Trophoblast cell (in vitro differentiated cells and primary cell): ENCODE results near the gene CCDC154. TPM values are rescaled to one million over a fixed set of nuclear protein-coding genes. Genes with fewer than 3 reads are reported as not detected.

Experiments
- DNase-seq, 2 donors: peaks; one replicate each; pipeline ENCODE4 v3.0.0-alpha.2; 2016
- H2AFZ ChIP-seq: 2 replicates; pipeline ENCODE4 v1.6.1; 2013; ENCODE audit warnings: low read length, moderate library complexity, mild to moderate bottlenecking; ENCODE audit not compliant: insufficient read depth, poor library complexity
- H2AK5ac ChIP-seq: 2 replicates; pipeline ENCODE4 v1.6.1; 2013; ENCODE audit warnings: mild to moderate bottlenecking, low read length
- H2BK120ac ChIP-seq: 2 replicates; pipeline ENCODE4 v1.6.1; 2013; ENCODE audit warnings: low read length, mild to moderate bottlenecking, moderate library complexity; ENCODE audit not compliant: insufficient read depth, poor library complexity
- H2BK12ac ChIP-seq: 2 replicates; pipeline ENCODE4 v1.6.1; 2013; ENCODE audit warnings: mild to moderate bottlenecking, low read length, moderate library complexity
- H2BK5ac ChIP-seq: 2 replicates; pipeline ENCODE4 v1.6.1; 2013; ENCODE audit warnings: low read length, low read depth, moderate library complexity, mild to moderate bottlenecking; ENCODE audit not compliant: poor library complexity
- H3K14ac ChIP-seq: 2 replicates; pipeline ENCODE4 v1.6.1; 2013; ENCODE audit warnings: mild to moderate bottlenecking, low read length
- H3K18ac ChIP-seq: 2 replicates; pipeline ENCODE4 v1.6.1; 2013; ENCODE audit warnings: mild to moderate bottlenecking, low read length
- H3K23ac ChIP-seq: 2 replicates; pipeline ENCODE4 v1.6.1; 2013; ENCODE audit warnings: low read length
- H3K27ac ChIP-seq: 2 replicates; pipeline ENCODE4 v1.5.1; 2013; ENCODE audit warnings: low read depth, mild to moderate bottlenecking, inconsistent platforms, low read length, moderate library complexity
- H3K27me3 ChIP-seq: 2 replicates; pipeline ENCODE4 v1.6.1; 2013; ENCODE audit warnings: inconsistent platforms, mild to moderate bottlenecking, low read length, moderate library complexity; ENCODE audit not compliant: insufficient read depth
- H3K36me3 ChIP-seq, 2 experiments: 1 replicate in 1 of 2; 2 replicates in 1 of 2; pipeline ENCODE4 v1.6.1; 2013; ENCODE audit warnings: low read length in 2 of 2, mild to moderate bottlenecking in 2 of 2, moderate library complexity in 1 of 2; ENCODE audit not compliant: insufficient read depth in 2 of 2, control insufficient read depth in 1 of 2
- H3K4ac ChIP-seq: 2 replicates; pipeline ENCODE4 v1.6.1; 2013; ENCODE audit warnings: low read depth, mild to moderate bottlenecking, low read length, moderate library complexity
- H3K4me1 ChIP-seq, 2 experiments: 1 replicate in 1 of 2; 2 replicates in 1 of 2; pipeline ENCODE4 v1.6.1; 2013; ENCODE audit warnings: low read length in 2 of 2, mild to moderate bottlenecking in 2 of 2, moderate library complexity in 1 of 2; ENCODE audit not compliant: insufficient read depth in 2 of 2, control insufficient read depth in 1 of 2
- H3K4me2 ChIP-seq: 2 replicates; pipeline ENCODE4 v1.6.1; 2013; ENCODE audit warnings: inconsistent platforms, mild to moderate bottlenecking, low read length, moderate library complexity
- H3K4me3 ChIP-seq: 2 replicates; pipeline ENCODE4 v1.5.1; 2013; ENCODE audit warnings: mild to moderate bottlenecking, low read depth, low read length, inconsistent platforms
- H3K79me1 ChIP-seq: one replicate; pipeline ENCODE4 v1.6.1; 2013; ENCODE audit warnings: low read length
- H3K79me2 ChIP-seq: 2 replicates; pipeline ENCODE4 v1.6.1; 2013; ENCODE audit warnings: low read length, mild to moderate bottlenecking; ENCODE audit not compliant: control insufficient read depth, insufficient read depth, poor library complexity
- H3K9ac ChIP-seq: 2 replicates; pipeline ENCODE4 v1.6.1; 2013; ENCODE audit warnings: mild to moderate bottlenecking, low read length
- H3K9me3 ChIP-seq: 2 replicates; pipeline ENCODE4 v1.6.1; 2013; ENCODE audit warnings: low read depth, mild to moderate bottlenecking, control low read depth, inconsistent platforms, low read length; ENCODE audit not compliant: insufficient read depth
- H4K12ac ChIP-seq: 2 replicates; pipeline ENCODE4 v1.6.1; 2013; ENCODE audit warnings: low read depth, mild to moderate bottlenecking, low read length, moderate library complexity
- H4K8ac ChIP-seq: 2 replicates; pipeline ENCODE4 v1.6.1; 2013; ENCODE audit warnings: low read depth, mild to moderate bottlenecking, low read length, moderate library complexity
- H4K91ac ChIP-seq: one replicate; pipeline ENCODE4 v1.6.1; 2013; ENCODE audit warnings: low read depth, mild to moderate bottlenecking, low read length, moderate library complexity
- WGBS: extraction: QIAGEN DNeasy Blood & Tissue Kit; methylation state at CpG from one replicate; pipeline ENCODE4 v1.1.7; 2013; ENCODE audit warnings: missing lambda C conversion rate; ENCODE audit not compliant: insufficient read length, insufficient coverage; ENCODE audit errors: extremely low coverage; 5-methylcytosine and 5-hydroxymethylcytosine counted together
- polyA plus RNA-seq: library from polyadenylated mRNA; stranded (reverse); fragments of 200-250 nt; gene quantifications from 2 replicates; pipeline ENCODE4 v1.2.3, GENCODE V29; 2013

CCDC154 gene, protein sequence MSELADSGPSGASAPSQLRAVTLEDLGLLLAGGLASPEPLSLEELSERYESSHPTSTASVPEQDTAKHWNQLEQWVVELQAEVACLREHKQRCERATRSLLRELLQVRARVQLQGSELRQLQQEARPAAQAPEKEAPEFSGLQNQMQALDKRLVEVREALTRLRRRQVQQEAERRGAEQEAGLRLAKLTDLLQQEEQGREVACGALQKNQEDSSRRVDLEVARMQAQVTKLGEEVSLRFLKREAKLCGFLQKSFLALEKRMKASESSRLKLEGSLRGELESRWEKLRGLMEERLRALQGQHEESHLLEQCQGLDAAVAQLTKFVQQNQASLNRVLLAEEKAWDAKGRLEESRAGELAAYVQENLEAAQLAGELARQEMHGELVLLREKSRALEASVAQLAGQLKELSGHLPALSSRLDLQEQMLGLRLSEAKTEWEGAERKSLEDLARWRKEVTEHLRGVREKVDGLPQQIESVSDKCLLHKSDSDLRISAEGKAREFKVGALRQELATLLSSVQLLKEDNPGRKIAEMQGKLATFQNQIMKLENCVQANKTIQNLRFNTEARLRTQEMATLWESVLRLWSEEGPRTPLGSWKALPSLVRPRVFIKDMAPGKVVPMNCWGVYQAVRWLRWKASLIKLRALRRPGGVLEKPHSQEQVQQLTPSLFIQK
- polyA plus RNA-seq, result 0.14 and 0.23 TPM in 2 replicates

DNA sequence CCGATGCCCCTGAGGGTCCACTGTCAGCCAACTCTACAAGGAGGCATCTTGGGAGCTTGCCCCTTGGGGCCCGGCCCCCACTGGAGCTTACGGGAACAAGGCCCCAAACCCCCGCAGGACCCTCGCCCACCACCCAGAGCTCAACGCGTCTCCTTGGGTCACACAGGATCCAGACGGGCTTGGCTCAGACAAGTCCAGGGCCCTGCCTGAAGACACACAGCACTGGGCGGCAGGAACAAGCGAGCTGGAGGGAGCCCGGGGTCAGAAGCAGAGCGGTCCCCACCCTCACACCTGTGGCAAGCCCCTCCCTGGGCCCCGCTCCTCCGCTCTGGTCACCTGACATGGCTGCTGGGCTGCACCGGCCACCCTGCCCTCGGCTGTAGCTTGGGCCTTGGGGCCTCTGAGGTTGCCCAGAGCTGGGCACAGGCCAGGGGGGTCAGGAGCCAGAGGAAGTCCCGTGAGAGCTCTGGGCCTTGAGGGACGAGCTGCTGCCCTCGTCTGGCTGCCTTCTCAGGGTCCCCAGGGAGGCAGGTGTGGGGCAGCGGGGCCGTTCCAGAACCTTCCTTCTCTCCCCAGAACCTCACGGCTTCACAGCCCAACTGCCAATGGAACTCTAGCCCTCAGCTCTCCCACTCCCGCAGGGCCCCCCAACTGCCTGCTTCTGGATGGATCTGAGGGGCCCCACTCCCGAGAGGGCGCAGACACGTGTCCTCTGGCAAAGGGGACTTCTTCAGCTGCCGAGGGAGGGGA, at the start of gene CCDC154:
Gene CCDC154 (minus strand): TSS at position 577 of the 750 bp plus-strand sequence. CDS start 234 bp downstream, at position 343.
- Histone ChIP-seq H4K91ac (no peak within 1 kb of the TSS), H3K9ac (no peak within 1 kb of the TSS), H3K14ac (no peak within 1 kb of the TSS), H2BK12ac (no peak within 1 kb of the TSS), H3K36me3 (peaks cover 34 to 37% of the 10 kb centered on the region in 2 experiments), H3K79me1 (no peaks in the 10 kb centered on the region), H2BK120ac (no peak within 1 kb of the TSS), H4K12ac (no peak within 1 kb of the TSS), H3K4me1 (no peaks in the 10 kb centered on the region), H4K8ac (no peak within 1 kb of the TSS), H3K4me2 (no peak within 1 kb of the TSS), H2AK5ac (no peak within 1 kb of the TSS), H3K23ac (no peak within 1 kb of the TSS), H3K4me3 (no peak within 1 kb of the TSS), H3K27me3 (no peaks in the 10 kb centered on the region), H3K79me2 (no peaks in the 10 kb centered on the region), H3K9me3 (peaks cover 4% of the 10 kb centered on the region), H2BK5ac (no peak within 1 kb of the TSS), H3K27ac (no peak within 1 kb of the TSS), H3K4ac (no peak within 1 kb of the TSS), H2AFZ (no peak within 1 kb of the TSS), H3K18ac (no peak within 1 kb of the TSS)
- WGBS, result no CpG with 5 or more reads among the region's 27 CpGs
- DNase-seq, result no peak

DNA sequence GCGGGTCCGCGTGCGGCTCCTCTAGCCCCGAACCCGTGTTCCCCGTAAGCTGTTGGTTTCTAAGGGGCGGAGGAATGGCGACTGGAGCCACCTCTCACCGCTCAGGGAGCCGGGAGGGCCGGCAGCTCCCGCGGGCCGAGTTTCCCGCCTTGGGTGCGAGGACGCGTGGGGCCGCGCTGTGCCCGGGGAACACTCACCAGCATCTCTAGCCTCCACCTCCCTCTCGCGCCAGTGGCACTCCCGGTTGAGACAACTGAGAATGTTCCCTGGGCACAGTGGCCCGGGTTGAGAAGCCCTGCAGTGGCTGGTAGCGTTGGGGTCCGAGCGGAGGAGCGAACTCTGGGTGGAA, 49.4 kb upstream of the CCDC154 start:
- Histone ChIP-seq H3K4me1 (peaks cover 10 to 13% of the 10 kb centered on the region in 2 experiments), H3K4ac (peak overlapping the region; percentile 80), H2BK12ac (no peak overlapping the region), H3K79me2 (peaks cover 6% of the 10 kb centered on the region), H3K9ac (peak overlapping the region; percentile 77), H3K79me1 (peaks cover 10% of the 10 kb centered on the region), H2BK120ac (peak overlapping the region; percentile 21), H3K18ac (peak overlapping the region; percentile 59), H3K14ac (peak overlapping the region; percentile 77), H3K27me3 (no peaks in the 10 kb centered on the region), H4K12ac (peak overlapping the region; percentile 3), H2AK5ac (peak overlapping the region; percentile 17), H3K27ac (no peak overlapping the region), H3K9me3 (no peaks in the 10 kb centered on the region), H2BK5ac (no peak overlapping the region), H3K36me3 (peaks cover 37 to 40% of the 10 kb centered on the region in 2 experiments), H2AFZ (peak overlapping the region; percentile 4), H4K91ac (peak overlapping the region; percentile 71), H3K23ac (peak overlapping the region; percentile 34), H4K8ac (peak overlapping the region; percentile 85), H3K4me2 (peak overlapping the region; percentile 99), H3K4me3 (peak overlapping the region; percentile 87)
- no CpG with 5 or more reads among the region's 30 CpGs for WGBS
- peak in 1 of 2 donors; percentile 28 for DNase-seq

DNA sequence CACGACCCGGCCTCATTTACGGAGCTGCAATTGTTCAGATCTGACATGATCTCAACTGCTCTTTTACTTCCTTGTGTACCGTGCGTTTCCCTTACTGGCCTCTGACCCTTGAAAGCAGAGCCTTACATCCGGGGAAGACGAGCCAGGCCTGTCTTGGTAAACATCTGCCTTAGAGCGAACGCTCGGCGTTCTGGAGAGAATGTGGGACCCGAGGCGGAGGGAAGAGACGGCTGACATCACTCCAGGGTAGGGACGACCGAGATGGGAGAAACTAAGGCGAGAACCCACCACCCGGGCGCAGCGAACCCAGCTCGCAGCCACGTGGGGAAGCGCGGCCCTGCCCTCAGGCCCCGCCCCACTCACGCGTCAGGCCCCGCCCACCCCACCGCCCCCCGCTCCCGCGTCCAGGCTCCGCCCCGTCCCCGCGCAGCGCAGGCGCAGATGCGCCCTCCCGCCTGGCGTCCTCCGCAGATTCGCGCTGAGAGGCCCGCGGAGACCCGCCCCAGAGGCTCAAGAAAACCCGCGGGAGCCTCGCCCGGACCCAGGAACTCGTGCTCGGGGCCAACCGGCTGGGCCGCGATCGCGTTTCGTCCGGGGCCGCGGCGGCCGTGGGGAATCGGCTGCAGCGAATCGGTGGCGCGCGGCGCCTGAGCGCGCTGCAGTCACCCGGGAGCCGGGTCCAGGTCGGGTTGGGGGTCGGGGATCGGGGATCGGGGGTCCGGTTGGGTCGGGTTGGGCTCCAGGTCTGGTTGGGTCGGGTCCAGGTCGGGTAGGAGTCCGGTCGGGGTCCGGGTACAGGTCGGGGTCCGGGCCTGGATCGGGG, 48.8 kb upstream of the CCDC154 start, which contains the start of gene TELO2:
Gene TELO2 (plus strand): TSS at position 438 of the 823 bp plus-strand sequence. CDS start 922 bp downstream, outside the sequence.
- Histone ChIP-seq H3K9me3 (no peaks in the 10 kb centered on the region), H3K27me3 (no peaks in the 10 kb centered on the region), H3K23ac (peak within 1 kb of the TSS; percentile 34), H3K4me1 (peaks cover 10 to 13% of the 10 kb centered on the region in 2 experiments), H2BK120ac (peak within 1 kb of the TSS; percentile 79), H3K27ac (peak within 1 kb of the TSS; percentile 54), H4K91ac (peak within 1 kb of the TSS; percentile 75), H2AFZ (peak within 1 kb of the TSS; percentile 74), H3K14ac (peak within 1 kb of the TSS; percentile 77), H3K9ac (peak within 1 kb of the TSS; percentile 90), H3K18ac (peak within 1 kb of the TSS; percentile 59), H3K36me3 (peaks cover 36 to 37% of the 10 kb centered on the region in 2 experiments), H2AK5ac (peak within 1 kb of the TSS; percentile 77), H2BK5ac (peak within 1 kb of the TSS; percentile 87), H3K79me2 (peaks cover 6% of the 10 kb centered on the region), H4K8ac (peak within 1 kb of the TSS; percentile 91), H2BK12ac (no peak within 1 kb of the TSS), H3K4me2 (peak within 1 kb of the TSS; percentile 99), H4K12ac (peak within 1 kb of the TSS; percentile 91), H3K4me3 (peak within 1 kb of the TSS; percentile 87), H3K79me1 (peaks cover 10% of the 10 kb centered on the region), H3K4ac (peak within 1 kb of the TSS; percentile 80)
- no CpG with 5 or more reads among the region's 89 CpGs for WGBS
- peak; percentile 70 to 92 for DNase-seq
